ENCODE results near the gene ERBB3.
A peak's percentile ranks its signal among the peaks of the same experiment; 100 is the strongest.

The ERBB3 gene

GRCh38 chr12:56141946-56142784, 62.2 kb downstream of the ERBB3 start:
- DNase-seq: peak; percentile 24 to 46

- no peak for DNase-seq
Observed at GRCh38 chr12:56143217-56143616, 63.3 kb downstream of the ERBB3 start.

GRCh38 chr12:56143870-56144269, 63.9 kb downstream of the ERBB3 start:
- DNase-seq: no peak

- no peak for DNase-seq
Observed at GRCh38 chr12:56145217-56145616, 65.3 kb downstream of the ERBB3 start.

- no peak for DNase-seq
Observed at GRCh38 chr12:56146492-56147460, 66.8 kb downstream of the ERBB3 start.

- DNase-seq: peak; percentile 33 to 77
Observed at GRCh38 chr12:56150563-56150962, 70.6 kb downstream of the ERBB3 start.

- peak; percentile 25 to 37 for DNase-seq
Observed at GRCh38 chr12:56151672-56152131, 71.7 kb downstream of the ERBB3 start.

- DNase-seq: peak; percentile 93 to 95
Observed at GRCh38 chr12:56152132-56152755, 72.3 kb downstream of the ERBB3 start, which contains the start of gene MYL6B. Gene MYL6B, plus strand, starts transcription at chr12:56152587. Its CDS starts 1,332 bp downstream, at chr12:56153919.
